Kidney (tissue), 14 donors: ENCODE results near the gene NUMBL. TPM values are rescaled to one million over a fixed set of nuclear protein-coding genes. Genes with fewer than 3 reads are reported as not detected.
"Not testable (repeated sequence)": the region's sequence is repeated elsewhere in the genome, so short reads cannot be mapped to it uniquely, and the experiment has no call there.

Experiments
- DNase-seq, 5 donors: peaks; one replicate each; pipeline ENCODE4 v3.0.0-alpha.2; 2013 to 2020
- FAIRE-seq: peaks from 2 replicates; lab custom pipeline; 2012; peaks lifted over from hg19 to GRCh38; lab: Jason Lieb, UNC
- H3K27ac ChIP-seq, 2 donors: one replicate each; pipeline ENCODE4 v1.7.0; 2013; ENCODE audit warnings: low read depth in 2 of 2, low read length in 2 of 2, inconsistent platforms in 1 of 2
- H3K27me3 ChIP-seq: one replicate; pipeline ENCODE4 v1.7.1; 2013; ENCODE audit warnings: low read length, inconsistent platforms; ENCODE audit not compliant: control insufficient read depth, insufficient read depth
- H3K36me3 ChIP-seq, 3 donors: one replicate each; pipeline versions ENCODE4 v1.7.0 to v1.7.1; 2013; ENCODE audit warnings: low read length in 3 of 3, control low read depth in 1 of 3, inconsistent platforms in 1 of 3; ENCODE audit not compliant: insufficient read depth in 3 of 3, control insufficient read depth in 2 of 3
- H3K4me1 ChIP-seq, 3 donors: one replicate each; pipeline versions ENCODE4 v1.7.0 to v1.7.1; 2013; ENCODE audit warnings: low read length in 3 of 3, inconsistent platforms in 1 of 3, low read depth in 1 of 3; ENCODE audit not compliant: control insufficient read depth in 2 of 3, insufficient read depth in 2 of 3
- H3K4me3 ChIP-seq, 3 donors: one replicate each; pipeline versions ENCODE4 v1.7.0 to v1.8.1; 2013; ENCODE audit warnings: low read length in 3 of 3, control low read depth in 1 of 3, inconsistent platforms in 1 of 3
- H3K9ac ChIP-seq, 3 donors: one replicate each; pipeline versions ENCODE4 v1.7.0 to v1.7.1; 2013; ENCODE audit warnings: low read length in 3 of 3, control low read depth in 1 of 3, inconsistent platforms in 1 of 3
- H3K9me3 ChIP-seq, 3 donors: one replicate each; pipeline versions ENCODE4 v1.7.0 to v1.7.1; 2013; ENCODE audit warnings: low read length in 3 of 3, control low read depth in 1 of 3, inconsistent platforms in 1 of 3; ENCODE audit not compliant: control insufficient read depth in 2 of 3, insufficient read depth in 1 of 3
- CTCF ChIP-seq: IDR thresholded peaks from 3 replicates; pipeline ENCODE4 v1.5.1; 2012; ENCODE audit warnings: mild to moderate bottlenecking, moderate library complexity, borderline replicate concordance; ENCODE audit not compliant: insufficient read depth; ENCODE audit errors: extremely low read depth
- intact Hi-C: fragments of 100-400 bp; cut with DNase I; formaldehyde crosslinking; loops from one replicate; pipeline ENCODE4 v1.11.1; 2022
- polyA plus RNA-seq: library from polyadenylated mRNA; stranded (reverse); fragments of 350-450 nt; fragmentation: Illumina TruSeq; extraction: RNeasy Lipid Tissue Mini Kit (QIAGEN cat#74804); gene quantifications from one replicate; pipeline ENCODE4 v1.2.3, GENCODE V29; 2014; ENCODE audit warnings: low read depth, low replicate concordance; ENCODE audit not compliant: insufficient read depth
- total RNA-seq: library from RNA; stranded (reverse); fragmentation: NEBNext Ultra II Directional; extraction: Animal tissue kit (Norgen Biotek cat#: 25700); gene quantifications from one replicate; pipeline ENCODE4 v1.2.1, GENCODE V29; 2021
- donor health status: control.
- donor health status: control.
- donor health status: control.
- donor health status: control.
- donor health status: control.
- donor health status: DM: yes; HTN: yes; CAD: no.
- donor health status: Normal renal cell carcinoma (clear cell type).

The NUMBL gene
- total and polyA plus RNA-seq, 2 donors from 2014 or later = 3.3 to 24.3 TPM

GRCh38 chr19:40652303-40652702 lies 38.1 kb downstream of the NUMBL start:
- H3K36me3 ChIP-seq, H3K9me3 ChIP-seq, H3K27ac ChIP-seq, H3K27me3 ChIP-seq, intact Hi-C loops, FAIRE-seq, H3K9ac ChIP-seq, H3K4me1 ChIP-seq, H3K4me3 ChIP-seq: not testable (repeated sequence)
- peak in 1 of 5 donors; percentile 30 for DNase-seq

- FAIRE-seq (no peak), DNase-seq (peak in 1 of 5 donors; percentile 37)
- Histone ChIP-seq H3K27ac (no peak overlapping the region), H3K27me3 (no peaks in the 10 kb centered on the region), H3K4me3 (no peak overlapping the region), H3K9me3 (no peaks in the 10 kb centered on the region), H3K36me3 (no peaks in the 10 kb centered on the region), H3K9ac (no peak overlapping the region), H3K4me1 (peaks cover 0 to 3% (median 0%) of the 10 kb centered on the region in 3 donors)
- intact Hi-C loops = no loop called here
- no peak for TF ChIP-seq CTCF
Measured at GRCh38 chr19:40650749-40651305, 39.6 kb downstream of the NUMBL start.

GRCh38 chr19:40649903-40650675 lies 40.4 kb downstream of the NUMBL start:
- H3K36me3 ChIP-seq, H3K27ac ChIP-seq, intact Hi-C loops, H3K4me3 ChIP-seq, H3K27me3 ChIP-seq, H3K4me1 ChIP-seq, FAIRE-seq, H3K9ac ChIP-seq, H3K9me3 ChIP-seq: not testable (repeated sequence)
- DNase-seq = peak in 1 of 5 donors; percentile 10

- H3K9me3 ChIP-seq = no peaks in the 10 kb centered on the region
- H3K36me3 ChIP-seq = no peaks in the 10 kb centered on the region
- H3K4me3 ChIP-seq = peak overlapping the region in 1 of 3 donors; percentile 24
- FAIRE-seq (no peak), DNase-seq (peak in 1 of 5 donors; percentile 10)
- intact Hi-C loops = no loop called here
- H3K27ac ChIP-seq = peak overlapping the region; percentile 32 to 60
- no peak for TF ChIP-seq CTCF
- H3K27me3 ChIP-seq = no peaks in the 10 kb centered on the region
- H3K9ac ChIP-seq = no peak overlapping the region
- peaks cover 0 to 3% (median 0%) of the 10 kb centered on the region in 3 donors for H3K4me1 ChIP-seq
Measured at GRCh38 chr19:40646743-40647254, 43.7 kb downstream of the NUMBL start.
